HG02885 (cell line): Measurements from ENCODE around the gene RGS6.

Experiments used
- ATAC-seq: cut with Tn5 transposase; IDR thresholded peaks from one replicate; pipeline ENCODE4 v1.9.1; 2021; ENCODE audit warnings: mild to moderate bottlenecking; ENCODE audit not compliant: unreplicated experiment, poor library complexity

Gene RGS6

DNA sequence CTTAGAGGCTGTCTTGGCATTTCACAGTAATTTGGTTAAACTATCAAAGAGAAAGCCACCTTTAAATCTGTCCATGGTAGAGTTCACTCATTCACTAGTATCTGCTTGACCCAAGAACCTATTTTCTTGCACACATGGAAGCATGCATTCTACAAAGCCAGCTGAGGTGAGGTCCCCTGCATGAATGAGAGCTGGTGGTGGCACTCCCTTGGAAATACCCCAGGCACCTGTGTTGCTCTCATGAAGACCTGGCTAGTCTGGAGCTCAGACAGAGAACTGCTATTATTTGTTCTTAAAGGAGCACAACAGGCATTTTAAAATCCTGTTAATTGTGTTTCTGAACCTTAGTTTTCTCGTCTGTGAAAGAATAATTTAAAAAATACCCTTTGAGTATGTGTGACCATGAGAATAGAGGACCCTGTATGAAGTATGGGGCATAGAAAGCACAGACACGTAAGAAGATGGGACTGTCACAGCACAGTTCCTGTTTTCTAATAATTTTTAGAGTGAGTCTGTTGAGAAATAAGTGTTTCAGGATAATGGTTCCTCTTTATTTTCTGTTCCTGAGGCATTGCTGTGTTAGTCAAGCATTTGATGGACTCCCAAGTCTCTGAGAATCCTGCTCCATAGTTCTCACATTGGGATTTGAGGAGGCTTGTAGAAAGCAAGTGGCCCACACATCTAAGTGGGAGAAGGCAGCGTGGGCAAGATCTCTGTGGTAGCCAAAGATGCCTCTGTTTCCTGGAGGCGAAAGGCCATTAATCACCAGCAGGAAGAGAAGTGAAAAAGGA, 10.9 kb downstream of the RGS6 start:
- peak; percentile 67 for ATAC-seq

DNA sequence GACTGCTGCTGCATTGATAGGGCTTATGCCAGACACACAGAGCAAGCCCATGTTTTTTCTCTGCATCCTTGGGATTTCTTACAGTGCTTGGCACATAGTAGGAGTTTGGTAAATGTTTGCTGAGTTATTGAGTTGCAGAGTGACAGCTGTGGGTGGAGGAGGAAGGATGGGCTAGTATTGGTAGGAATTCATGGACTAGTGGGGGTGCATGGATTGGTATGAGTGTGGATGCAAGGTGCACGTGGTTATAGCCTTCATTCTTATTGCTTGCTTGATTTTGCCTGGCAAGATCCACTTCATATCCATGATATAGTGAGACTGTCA, 11.4 kb downstream of the RGS6 start:
- no peak for ATAC-seq

DNA sequence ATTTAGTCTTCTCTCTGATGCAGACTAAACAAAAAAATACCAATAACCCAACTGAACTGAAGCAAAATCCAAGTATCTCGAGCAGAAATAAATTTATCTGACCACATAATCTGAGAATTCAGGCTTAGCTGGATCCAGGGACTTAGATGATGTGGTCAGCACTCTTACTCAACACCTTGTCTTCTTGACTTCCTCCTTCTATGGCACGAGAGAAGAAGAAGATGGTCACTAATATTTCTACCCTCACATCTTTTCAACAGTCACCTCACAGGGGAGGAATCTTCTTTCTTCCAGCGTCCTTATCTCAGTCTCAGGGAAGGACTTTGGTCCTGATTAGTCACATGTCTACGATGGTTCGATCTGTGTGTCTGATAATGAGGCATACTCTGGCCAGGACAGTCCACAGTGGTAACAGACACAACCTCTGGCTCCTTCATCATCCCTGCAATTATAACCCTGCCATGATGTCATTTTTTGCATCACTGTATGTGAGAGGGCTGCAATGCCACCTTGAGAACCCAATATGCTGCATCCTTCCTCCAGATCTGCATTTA, 15.8 kb downstream of the RGS6 start:
- ATAC-seq = no peak

DNA sequence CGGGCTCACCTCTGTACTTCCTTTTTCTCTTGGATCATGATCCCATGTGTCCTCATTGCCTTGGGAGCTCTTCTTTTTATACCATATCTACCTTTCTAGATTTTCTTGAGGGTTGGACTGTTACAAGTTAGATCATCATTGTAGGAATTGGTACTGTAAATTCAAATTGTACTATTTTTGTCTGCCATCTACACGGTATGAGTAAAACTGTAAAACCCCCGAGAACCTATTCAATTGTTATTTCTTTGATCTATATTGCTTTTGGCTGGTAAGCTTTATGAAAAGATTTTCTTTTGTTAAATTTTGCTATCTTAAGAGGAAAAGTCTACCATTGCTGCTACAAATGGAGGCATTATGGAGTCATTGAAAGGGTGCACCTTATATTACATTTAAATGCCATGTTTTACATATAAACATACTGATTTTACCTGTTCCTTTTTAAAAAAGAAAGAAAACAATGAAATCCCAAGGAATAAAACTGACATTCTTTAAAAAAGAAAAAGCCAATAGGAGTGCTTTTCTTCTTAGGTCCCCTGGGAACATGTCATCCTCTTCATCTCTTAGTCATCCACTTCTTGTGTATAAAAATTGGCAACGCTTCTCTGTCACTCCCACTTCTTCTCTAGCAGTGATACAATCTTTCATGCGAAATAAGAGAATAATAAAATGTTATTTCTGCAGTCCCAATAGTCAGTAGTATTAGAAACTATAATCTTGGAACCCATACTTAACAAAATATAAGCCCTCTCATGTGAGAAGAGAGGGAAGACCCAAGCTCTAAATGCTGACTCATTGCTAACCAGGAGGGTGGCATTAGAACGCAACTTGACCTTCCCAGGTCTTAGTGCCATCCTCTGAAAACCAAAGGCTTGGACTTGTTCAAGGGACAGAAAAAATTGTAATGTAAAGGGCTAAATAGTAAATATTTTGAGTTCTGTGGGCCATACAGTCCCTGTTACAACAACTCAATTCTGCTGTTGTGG, 20.4 kb downstream of the RGS6 start:
- no peak for ATAC-seq

DNA sequence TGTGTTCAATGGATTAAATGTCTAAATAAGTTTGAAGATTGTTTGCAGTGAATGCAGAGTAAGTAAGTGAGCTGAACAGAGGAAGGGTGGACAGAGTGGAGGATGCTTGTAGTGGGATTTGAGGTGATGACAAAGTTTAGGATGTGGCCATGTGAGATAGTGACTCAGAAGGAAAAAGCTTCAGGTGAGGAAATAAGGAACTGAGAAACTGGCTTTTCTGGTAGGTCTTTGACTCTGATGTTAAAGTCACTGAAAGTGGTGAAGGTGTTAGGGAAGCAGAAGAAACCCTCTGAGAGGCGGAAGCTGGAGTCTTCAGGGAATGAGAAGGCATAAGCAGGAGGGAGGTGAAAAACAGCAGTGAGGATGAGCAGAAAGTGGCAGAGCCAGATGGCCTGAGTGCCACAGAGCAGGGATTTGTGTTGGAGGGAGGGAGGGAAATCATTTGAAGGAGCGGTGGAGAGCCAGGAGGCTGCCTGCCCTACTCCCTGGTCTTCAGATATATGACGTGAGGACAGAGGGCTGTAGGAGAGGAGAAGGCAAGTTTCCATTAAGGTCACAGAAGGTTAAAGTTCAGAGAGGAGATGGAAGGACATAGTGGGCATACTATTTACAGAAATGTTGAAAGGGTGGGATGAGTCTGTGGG, 24.8 kb downstream of the RGS6 start:
- peak; percentile 81 for ATAC-seq

DNA sequence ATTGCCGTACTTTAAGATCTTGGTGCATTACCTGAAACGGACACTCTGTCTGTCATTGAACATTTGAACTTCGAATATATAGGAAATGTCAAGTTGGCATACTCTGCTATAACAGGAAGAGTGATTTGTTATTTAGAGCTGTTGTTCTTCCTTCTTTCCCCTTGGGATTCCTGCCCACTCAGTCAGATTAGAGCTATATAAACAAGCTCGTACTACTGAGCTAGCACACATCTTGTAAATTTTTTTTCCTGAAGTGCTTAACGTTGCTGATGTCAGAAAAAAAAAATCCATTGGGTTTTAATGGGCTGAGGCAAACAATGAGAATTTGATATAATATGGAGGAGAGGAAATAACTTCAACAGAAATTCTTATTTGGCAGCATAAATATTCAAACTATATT, 26.8 kb downstream of the RGS6 start:
- no peak for ATAC-seq

DNA sequence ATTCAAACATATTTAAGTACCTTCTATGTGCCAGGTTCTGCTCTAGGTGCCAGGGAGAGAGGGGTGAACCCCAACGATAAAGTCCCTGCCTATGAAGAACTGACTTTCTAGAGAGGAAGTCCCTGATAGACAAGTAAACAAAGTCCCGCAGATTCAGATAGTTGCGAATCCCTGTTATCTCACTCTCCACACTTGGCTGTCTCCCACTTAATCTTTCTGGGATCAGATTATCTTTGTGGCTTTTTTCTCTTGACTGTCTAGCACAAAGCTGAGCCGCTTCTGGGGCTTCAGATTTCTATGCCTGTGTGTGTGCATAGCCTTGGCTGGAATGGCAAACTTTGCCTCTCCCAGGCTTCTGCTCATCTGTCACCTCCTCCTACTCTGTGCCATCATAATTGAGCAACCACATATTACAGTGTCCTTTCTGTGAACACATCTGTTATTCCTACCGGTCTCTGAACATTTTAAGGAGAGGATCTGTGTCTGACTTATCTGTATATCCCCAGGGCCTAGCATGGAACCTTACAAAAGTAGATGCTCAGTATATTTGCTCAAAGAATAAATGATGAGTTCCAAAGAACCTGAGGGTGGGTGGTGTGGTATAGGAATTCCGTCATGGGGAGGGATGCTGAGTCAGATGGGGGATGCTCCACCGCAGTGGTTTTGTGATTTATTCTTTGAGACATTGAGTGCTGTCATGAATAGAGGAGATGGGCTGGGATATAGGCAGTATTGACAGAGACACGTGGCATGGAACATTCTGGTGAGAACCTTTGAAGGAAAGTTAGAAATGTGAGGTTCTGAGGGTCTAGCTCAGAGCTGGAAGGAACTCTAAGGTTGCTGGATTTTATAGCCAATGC, 28.5 kb downstream of the RGS6 start:
- no peak for ATAC-seq

DNA sequence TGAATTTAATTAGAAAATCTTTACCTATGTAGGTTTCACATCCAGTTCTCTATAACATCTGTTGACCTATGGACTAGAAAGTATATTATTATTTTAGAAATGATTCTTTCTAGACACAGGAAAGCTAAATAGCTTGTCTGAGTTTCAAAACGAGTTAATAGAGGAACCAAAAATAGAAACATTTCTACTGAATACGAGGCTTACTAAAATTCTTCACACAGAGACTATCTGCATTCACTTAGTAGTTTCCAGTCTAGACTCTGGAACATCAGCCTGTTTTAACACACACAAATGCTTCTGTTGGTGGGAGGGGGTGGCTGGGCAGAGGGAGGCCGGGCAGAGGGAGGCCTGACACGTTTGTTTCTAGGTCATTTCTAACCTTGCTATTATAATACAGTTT, 29.7 kb downstream of the RGS6 start:
- no peak for ATAC-seq

DNA sequence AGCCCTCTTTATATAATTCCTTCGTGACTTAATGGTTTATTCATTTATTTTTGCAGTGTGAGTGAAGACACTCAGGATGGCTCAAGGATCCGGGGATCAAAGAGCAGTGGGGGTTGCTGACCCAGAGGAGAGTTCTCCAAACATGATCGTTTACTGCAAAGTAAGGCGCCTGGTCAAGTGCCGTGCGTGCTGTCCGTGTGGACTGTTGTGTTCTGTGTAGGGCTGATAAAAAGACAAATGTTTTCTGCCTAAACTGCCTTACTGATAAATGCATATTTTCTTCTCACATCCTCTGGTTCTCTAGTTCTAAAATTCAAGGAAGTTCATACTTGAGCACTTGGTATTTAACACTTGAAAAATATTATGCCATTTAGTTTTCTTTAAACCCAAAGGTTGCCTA, 32.5 kb downstream of the RGS6 start:
- no peak for ATAC-seq

DNA sequence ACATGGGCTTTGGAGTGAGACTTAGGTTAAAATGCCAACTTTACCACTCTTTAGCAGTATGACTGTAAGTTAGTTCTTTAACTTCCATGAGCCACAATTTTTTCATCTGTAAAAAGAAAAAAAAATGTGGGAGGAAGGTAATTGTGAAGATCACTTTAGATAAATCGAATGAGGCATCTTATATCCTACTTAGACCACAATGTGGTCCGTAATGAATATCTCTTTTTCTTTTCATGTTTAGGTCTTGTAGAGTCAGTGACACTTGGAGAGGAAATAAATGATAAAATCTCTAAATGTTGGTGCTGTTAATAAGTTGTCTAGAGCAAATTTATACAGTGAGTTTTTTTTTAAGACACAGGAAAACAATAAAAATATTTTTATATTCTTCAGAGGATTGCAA, 34.3 kb downstream of the RGS6 start:
- no peak for ATAC-seq

DNA sequence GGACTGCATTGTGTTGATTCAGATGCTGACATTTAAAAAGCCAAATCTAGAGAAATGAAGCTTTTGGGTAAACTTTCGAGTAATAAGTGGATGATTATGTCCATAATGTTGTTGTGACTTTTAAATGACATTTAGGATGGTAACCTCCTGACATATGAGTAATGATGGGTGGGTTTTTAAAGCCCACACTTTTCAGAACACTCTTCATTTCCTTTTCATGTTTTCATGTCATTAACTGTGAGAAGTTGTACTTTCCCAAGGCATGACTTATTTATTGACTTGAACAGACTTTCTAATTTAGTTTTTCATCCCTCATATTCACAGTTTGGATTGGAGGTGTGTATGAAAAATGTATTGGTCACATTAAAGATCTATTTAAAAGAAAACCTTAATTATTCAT, 35.5 kb downstream of the RGS6 start:
- no peak for ATAC-seq

DNA sequence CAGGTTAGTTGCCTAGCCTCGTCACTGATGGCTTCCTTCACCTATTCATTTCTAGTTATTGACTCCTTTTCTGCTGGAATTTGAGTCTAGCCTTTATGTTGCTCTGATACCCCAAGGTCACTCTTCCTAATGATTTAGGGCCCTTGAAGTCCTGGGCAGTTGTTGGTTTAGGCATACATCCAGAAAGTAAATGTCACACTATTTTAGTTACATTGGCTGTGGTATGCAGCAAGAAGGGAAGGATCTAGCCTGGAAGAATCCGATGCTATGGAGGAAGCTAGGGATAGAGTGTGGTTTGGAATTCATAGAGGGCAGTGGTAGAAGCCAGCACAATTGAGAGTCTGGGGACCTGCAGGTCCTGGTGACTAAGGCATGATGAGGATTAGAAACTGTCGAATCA, 38.0 kb downstream of the RGS6 start:
- ATAC-seq = no peak

DNA sequence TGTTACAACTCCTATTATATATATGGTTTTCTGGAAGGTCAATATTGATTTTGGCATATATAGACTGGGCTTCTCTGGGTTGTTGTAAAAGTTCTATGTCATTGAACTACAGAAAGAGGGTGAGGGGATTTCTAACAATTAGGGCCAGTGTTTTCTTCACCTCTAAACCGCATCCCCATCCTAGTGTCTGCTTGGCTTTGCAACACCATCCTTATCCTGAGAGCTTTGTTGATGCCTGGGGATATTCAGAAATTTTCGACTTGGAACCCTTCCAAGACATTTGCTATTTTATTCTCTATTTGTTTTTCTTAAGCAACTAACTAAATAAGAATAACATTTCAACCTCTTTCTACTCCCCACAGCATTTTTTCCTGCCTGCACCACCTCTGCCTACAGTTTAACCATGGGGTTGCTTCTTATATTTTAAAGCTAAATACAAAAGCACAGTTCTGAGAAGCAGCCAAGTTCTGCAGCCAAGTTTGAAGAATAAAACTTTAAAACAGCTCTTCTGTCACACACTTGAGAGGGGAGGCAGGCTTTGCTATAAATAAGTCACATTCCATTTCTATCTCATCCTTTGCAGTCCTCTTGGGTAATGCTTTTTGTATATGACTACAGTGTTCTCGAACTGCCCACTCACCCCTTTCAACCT, 53.4 kb downstream of the RGS6 start:
- no peak for ATAC-seq

DNA sequence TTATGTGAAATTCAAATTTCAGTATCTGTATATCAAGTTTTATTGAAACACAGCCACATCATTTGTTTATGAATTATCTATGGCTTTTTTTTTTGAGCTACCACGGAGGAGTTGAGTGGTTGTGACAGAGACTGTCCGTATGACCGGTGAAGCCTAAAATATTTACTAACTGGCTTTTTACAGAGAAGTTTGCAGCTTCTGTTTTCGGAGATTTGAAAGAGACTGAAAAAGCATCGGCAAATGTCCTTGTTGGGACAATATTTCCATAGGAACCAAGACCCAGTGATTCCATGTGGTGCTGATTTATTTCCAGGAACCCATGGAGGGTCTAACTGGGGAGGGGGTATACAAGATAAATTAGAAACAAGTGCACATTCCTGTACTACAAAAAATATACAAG, 56.2 kb downstream of the RGS6 start:
- no peak for ATAC-seq

DNA sequence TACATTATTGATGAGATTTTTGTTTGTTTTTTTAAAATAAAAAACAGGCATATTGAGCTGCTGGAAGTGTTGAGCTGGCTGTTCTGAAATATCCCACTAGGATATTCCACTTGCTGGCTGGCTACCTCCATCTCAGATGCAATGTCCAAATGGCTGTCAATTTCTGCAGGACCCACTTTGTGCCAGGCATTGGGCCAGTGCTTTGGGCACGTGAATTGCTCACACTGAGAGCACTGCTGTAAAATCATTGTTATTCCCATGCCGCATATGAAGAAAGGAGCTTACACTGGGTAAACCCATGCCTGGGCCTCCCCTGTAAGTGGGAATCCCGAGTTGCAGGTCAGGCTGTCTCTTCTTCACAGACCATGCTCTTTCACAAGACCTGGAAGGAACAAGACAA, 56.7 kb downstream of the RGS6 start:
- ATAC-seq = no peak

DNA sequence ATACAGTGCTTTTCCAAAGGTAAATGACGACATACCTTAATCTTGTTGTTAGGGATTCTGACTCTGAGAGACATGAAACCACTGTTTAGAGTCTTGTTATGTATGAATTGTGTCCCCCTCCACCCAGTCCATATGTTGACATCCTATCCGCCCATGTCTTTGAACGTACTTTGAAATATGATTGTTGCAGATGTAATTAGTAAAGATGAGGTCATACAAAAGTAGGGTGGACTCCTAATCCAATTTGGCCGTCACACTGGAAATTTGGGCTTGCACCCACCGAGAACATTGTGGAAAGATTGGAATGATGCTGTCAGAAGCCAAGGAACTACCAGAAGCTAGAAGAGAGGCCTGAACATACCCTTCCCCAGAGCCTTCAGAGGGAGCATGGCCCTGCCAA, 62.2 kb downstream of the RGS6 start:
- ATAC-seq = no peak

DNA sequence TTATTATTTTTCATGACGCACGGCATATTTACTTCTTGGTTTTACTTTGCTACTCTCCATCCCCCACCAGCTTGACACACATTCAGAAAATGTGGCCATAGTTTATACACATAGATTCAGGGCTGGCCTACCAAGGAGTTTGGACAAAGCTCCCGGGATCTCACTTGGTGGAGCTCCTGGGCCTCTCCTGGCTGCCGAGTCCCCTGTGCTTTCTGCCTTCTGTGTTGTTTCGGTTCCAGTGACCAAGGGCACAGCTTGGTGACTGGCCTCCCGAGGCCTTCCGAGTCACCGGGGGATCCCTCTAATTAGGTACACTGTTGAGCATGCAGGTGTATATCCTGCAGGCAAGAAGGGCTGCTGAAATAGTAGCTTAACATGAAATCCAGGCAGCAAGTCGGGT, 63.5 kb downstream of the RGS6 start:
- ATAC-seq = no peak

DNA sequence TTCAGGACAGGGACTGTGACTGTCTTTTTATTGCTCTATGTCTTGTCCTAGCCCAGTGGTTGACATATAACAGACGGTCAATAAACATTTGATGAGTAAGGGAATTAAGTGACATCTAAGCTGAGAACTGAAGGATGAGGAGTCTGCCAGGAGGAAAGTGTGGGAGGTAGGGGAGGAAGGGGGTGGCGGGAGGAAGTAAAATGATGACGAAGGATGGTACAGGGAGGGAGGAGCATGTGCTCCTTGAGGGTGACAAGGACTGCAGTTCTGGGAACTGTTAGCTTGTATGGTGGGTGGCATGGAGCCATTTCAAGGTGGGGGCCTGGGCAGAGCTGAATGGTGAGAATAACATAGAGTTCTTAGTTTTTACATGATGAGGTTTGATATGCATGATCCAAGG, 64.4 kb downstream of the RGS6 start:
- ATAC-seq = no peak

DNA sequence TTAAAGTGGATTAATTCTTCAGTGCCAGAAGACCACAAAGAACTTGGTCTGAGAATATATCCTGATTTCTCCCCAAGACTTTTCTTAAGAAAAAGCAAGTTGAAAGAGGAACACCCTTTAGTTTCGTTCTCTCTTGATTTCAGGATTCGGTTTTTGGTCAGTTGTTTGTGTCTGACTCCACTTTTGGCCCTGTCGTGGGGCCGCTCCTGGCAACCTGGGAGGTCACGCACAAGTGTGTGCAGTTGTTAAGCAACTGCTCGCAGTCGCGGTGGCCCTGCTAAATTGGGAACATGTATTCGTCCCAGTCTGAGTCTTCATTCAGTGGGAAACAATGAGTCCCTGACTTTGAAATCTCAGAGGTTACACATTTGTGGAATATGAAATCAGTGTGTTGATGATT, 68.7 kb downstream of the RGS6 start:
- no peak for ATAC-seq
